GM12864 (cell line): ENCODE measurements around the gene TMEM259.
A peak's percentile ranks its signal among the peaks of the same experiment; 100 is the strongest.

Experiments
- DNase-seq: peaks from one replicate; pipeline ENCODE4 v3.0.0-alpha.2; 2011; ENCODE audit warnings: low read depth
- H3K4me3 ChIP-seq: 2 replicates; pipeline ENCODE4 v1.5.1; 2011; ENCODE audit warnings: mild to moderate bottlenecking, low read depth, low read length, control low read depth
- CTCF ChIP-seq: IDR thresholded peaks from 2 replicates; pipeline ENCODE4 v1.5.1; 2011; ENCODE audit warnings: low read depth, mild to moderate bottlenecking, moderate library complexity, low read length, control low read depth, inconsistent platforms; ENCODE audit errors: missing control alignments

Gene TMEM259

GRCh38 chr19:1061987-1062386, 41.1 kb upstream of the TMEM259 start:
- no peak for TF ChIP-seq CTCF
- no peak overlapping the region for H3K4me3 ChIP-seq
- DNase-seq: no peak

DNA sequence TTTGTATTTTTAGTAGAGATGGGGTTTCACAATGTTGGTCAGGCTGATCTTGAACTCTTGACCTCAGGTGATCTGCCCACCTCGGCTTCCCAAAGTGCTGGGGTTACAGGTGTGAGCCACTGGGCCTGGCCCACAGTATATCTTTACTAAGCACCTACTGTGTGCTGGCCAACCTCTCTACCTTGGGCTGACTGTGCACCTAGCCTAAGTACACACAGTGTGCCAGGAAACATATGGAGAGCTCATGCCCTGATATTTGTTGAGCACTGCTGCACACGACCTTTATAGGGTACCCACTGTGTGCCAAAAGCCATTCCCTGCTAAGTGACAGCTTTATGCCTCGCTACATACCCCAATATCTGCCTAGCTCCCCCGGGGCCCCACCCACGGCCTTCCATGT, 39.8 kb upstream of the TMEM259 start:
- H3K4me3 ChIP-seq: no peak overlapping the region
- TF ChIP-seq CTCF: no peak
- no peak for DNase-seq

DNA sequence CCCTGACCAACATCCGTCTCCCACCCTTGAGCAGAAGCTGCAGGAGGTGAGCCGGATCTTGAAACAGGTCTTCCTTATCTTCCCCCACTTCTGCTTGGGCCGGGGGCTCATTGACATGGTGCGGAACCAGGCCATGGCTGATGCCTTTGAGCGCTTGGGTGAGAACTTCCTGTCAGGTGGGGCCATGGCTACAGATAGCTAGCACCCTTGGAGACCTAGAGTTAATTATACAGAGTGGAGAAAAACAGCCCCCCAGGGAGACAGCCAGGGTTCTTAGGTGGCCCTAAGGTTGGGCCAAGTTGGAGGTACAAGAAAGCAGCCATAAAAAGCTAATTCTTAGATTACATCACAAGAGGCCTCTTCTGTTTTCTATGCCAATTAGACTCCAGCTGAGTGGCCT, 37.2 kb upstream of the TMEM259 start:
- no peak for DNase-seq
- TF ChIP-seq CTCF: no peak

DNA sequence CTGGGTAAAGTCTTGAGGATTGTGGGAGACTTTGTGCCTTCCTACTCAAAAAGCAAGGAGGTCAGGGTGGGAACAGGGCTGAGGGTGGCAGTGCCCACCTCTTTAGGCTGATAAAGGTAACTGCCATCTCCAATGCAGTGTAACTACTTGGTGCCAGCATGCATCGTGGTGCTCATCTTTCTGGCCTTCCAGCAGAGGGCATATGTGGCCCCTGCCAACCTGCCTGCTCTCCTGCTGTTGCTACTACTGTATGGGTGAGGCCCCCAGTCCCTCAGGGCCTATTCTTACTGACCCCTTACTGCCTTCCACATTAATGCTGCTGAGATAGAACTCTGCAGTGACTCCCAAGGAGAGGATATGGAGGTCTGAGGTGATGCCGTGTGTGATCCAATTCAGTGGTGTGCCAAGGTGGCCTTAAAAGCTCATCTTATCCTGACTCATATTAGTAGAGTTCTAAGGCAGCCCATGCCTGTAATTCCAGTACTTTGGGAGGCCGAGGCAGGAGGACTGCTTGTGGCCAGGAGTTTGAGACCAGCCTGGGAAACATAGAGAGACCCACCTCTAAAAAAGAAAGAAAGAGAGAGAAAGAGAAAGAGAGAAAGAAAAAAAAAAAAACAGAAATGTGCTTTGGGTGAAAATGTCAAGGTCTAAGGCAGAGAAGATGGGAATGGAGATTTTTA, 36.4 kb upstream of the TMEM259 start:
- DNase-seq: no peak
- peak; percentile 53 for TF ChIP-seq CTCF
- H3K4me3 ChIP-seq: no peak overlapping the region

More for the DNA sequence above, 37.2 kb upstream of the TMEM259 start:
- no peak overlapping the region for H3K4me3 ChIP-seq

GRCh38 chr19:1055886-1056620, 35.1 kb upstream of the TMEM259 start:
- no peak for TF ChIP-seq CTCF
- DNase-seq: no peak
- no peak overlapping the region for H3K4me3 ChIP-seq

- TF ChIP-seq CTCF: no peak
- no peak for DNase-seq
- no peak overlapping the region for H3K4me3 ChIP-seq
Measured at GRCh38 chr19:1055028-1055425, 34.1 kb upstream of the TMEM259 start.
